DND-41 (cell line): ENCODE data around the gene TBC1D22A.

Experiments
- ATAC-seq: fragments of 200-7000 bp; cut with Tn5 transposase; 3 replicates; pipeline ENCODE4 v1.9.1; 2021; ENCODE audit warnings: low read depth; ENCODE audit not compliant: insufficient read depth
- DNase-seq: peaks from one replicate; pipeline ENCODE4 v3.0.0-alpha.2; 2020
- H2AFZ ChIP-seq: 2 replicates; pipeline ENCODE4 v1.6.0; 2012; ENCODE audit warnings: low read depth, low read length
- H3K27ac ChIP-seq: 2 replicates; pipeline ENCODE4 v1.5.1; 2012; ENCODE audit warnings: low read length, inconsistent platforms
- H3K27me3 ChIP-seq: fragments of 200-600 bp; sonication (generic); 2 replicates; pipeline ENCODE4 v1.6.0; 2012; ENCODE audit warnings: low read length, mild to moderate bottlenecking, inconsistent platforms; ENCODE audit not compliant: insufficient read depth, poor library complexity
- H3K36me3 ChIP-seq: 2 replicates; pipeline ENCODE4 v1.5.1; 2012; ENCODE audit warnings: low read length, inconsistent platforms; ENCODE audit not compliant: insufficient read depth
- H3K4me1 ChIP-seq: 2 replicates; pipeline ENCODE4 v1.5.1; 2012; ENCODE audit warnings: mild to moderate bottlenecking, low read length; ENCODE audit not compliant: insufficient read depth
- H3K4me2 ChIP-seq: 2 replicates; pipeline ENCODE4 v1.6.0; 2012; ENCODE audit warnings: mild to moderate bottlenecking, moderate library complexity, low read length, inconsistent platforms; ENCODE audit not compliant: insufficient read depth
- H3K4me3 ChIP-seq, 2 experiments: fragments of 200-600 bp in 1 of 2; shearing (Covaris generic) in 1 of 2; 2 replicates each; pipeline ENCODE4 v1.5.1; 2012 to 2016; ENCODE audit warnings: inconsistent platforms in 2 of 2, low read length in 2 of 2, mild to moderate bottlenecking in 2 of 2, low read depth in 1 of 2, moderate library complexity in 1 of 2
- H3K79me2 ChIP-seq: 2 replicates; pipeline ENCODE4 v1.6.0; 2012; ENCODE audit warnings: low read length, inconsistent platforms; ENCODE audit not compliant: insufficient read depth
- H3K9ac ChIP-seq: 2 replicates; pipeline ENCODE4 v1.6.0; 2012; ENCODE audit warnings: low read depth, mild to moderate bottlenecking, inconsistent platforms, low read length, moderate library complexity
- H3K9me3 ChIP-seq: 2 replicates; pipeline ENCODE4 v1.5.1; 2012; ENCODE audit warnings: low read length, moderate library complexity, mild to moderate bottlenecking, inconsistent platforms; ENCODE audit not compliant: insufficient read depth, severe bottlenecking
- H4K20me1 ChIP-seq: 2 replicates; pipeline ENCODE4 v1.6.0; 2012; ENCODE audit warnings: low read length; ENCODE audit not compliant: insufficient read depth
- EZH2 ChIP-seq: IDR thresholded peaks from 3 replicates; pipeline ENCODE4 v1.6.1; 2012; ENCODE audit warnings: borderline replicate concordance, low read depth, mild to moderate bottlenecking, moderate library complexity, low read length, inconsistent platforms; ENCODE audit not compliant: severe bottlenecking
- TF ChIP-seq, protein P1 (sequence below): IDR thresholded peaks from 2 replicates; pipeline ENCODE4 v1.5.1; 2012; ENCODE audit warnings: borderline replicate concordance, low read length, moderate library complexity, mild to moderate bottlenecking; ENCODE audit not compliant: poor library complexity, severe bottlenecking; ENCODE audit errors: extremely low read depth

Gene TBC1D22A

DNA sequence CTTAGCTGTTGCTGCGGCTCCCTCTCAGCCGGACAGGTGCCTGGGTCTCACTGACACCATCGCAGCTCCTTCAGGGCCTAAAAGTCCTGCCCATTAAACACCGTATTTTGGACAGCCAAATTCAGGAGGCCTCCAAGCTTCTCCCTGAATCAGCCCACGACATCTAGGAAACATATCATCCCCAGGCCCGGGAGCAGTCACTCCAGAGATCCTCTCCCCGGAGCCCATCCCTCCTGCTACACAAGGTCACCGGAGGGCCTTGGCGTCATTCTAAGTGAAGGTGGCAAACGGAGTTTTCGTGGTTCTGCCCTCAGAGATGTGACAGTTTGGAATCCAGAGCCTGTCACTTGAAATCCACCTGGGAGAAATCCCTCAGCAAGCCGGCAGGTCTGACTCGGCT lies 232.5 kb downstream of the TBC1D22A start:
- ATAC-seq (no peak), DNase-seq (no peak)
- Histone ChIP-seq H3K27ac (no peak overlapping the region), H3K4me3 (no peak overlapping the region), H3K4me2 (no peak overlapping the region), H4K20me1 (peaks cover 6% of the 10 kb centered on the region; the same call in 1 of the 2 replicates), H3K9ac (no peak overlapping the region), H3K4me1 (no peaks in the 10 kb centered on the region), H2AFZ (no peak overlapping the region), H3K27me3 (no peaks in the 10 kb centered on the region), H3K79me2 (no peaks in the 10 kb centered on the region), H3K36me3 (peaks cover 30% of the 10 kb centered on the region), H3K9me3 (no peaks in the 10 kb centered on the region)
- TF ChIP-seq, protein P1, sequence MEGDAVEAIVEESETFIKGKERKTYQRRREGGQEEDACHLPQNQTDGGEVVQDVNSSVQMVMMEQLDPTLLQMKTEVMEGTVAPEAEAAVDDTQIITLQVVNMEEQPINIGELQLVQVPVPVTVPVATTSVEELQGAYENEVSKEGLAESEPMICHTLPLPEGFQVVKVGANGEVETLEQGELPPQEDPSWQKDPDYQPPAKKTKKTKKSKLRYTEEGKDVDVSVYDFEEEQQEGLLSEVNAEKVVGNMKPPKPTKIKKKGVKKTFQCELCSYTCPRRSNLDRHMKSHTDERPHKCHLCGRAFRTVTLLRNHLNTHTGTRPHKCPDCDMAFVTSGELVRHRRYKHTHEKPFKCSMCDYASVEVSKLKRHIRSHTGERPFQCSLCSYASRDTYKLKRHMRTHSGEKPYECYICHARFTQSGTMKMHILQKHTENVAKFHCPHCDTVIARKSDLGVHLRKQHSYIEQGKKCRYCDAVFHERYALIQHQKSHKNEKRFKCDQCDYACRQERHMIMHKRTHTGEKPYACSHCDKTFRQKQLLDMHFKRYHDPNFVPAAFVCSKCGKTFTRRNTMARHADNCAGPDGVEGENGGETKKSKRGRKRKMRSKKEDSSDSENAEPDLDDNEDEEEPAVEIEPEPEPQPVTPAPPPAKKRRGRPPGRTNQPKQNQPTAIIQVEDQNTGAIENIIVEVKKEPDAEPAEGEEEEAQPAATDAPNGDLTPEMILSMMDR = no peak
- no peak for TF ChIP-seq EZH2

DNA sequence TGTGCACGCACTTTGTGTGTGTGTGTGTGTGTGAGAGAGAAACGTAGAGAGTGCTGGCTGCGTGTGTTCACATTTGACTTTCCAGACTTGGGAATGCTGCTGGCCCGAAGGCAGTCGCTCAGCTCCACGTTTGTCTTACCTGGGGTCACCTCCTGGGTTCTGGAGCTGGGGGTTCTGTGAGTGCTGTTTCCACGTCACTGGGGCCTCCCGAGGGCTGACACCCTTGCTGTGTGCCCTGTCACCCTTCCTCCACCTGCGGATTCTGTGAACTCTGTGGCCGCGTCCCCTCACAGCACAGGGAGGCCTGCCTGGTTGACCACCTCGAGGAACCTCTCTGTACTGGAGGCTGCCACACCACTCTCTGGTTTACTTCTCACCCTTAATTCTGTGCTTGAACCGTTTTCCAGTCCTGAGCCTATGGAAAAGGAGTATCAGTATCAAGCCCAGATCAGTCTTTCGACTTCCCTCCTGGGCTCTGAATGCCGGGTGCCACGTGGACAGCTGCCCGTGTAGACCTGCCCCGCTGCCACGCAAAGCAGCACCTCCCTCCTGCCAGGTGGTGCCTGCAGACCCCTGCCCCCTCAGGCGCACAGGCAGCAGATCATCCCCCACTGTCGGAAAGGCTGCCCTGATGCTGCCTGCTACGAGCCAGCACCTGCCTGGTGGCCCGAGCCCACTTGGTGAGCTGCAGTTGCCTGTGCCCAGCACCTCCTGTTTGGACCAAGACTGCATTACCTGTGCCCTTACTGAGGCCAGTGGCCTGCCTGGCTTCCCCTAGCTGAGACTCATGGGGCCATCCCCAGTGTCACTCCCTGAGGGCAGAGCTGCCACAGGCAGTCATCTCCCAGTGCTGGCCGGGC lies 233.3 kb downstream of the TBC1D22A start:
- no peak for DNase-seq
- no peak overlapping the region for H3K27ac ChIP-seq
- H3K4me1 ChIP-seq = no peaks in the 10 kb centered on the region
- no peak overlapping the region for H3K4me2 ChIP-seq
- H3K4me3 ChIP-seq = no peak overlapping the region
- H3K79me2 ChIP-seq = no peaks in the 10 kb centered on the region
- no peak for ATAC-seq
- H3K27me3 ChIP-seq = no peaks in the 10 kb centered on the region
- peaks cover 26% of the 10 kb centered on the region for H3K36me3 ChIP-seq
- peaks cover 6% of the 10 kb centered on the region; the same call in 1 of the 2 replicates for H4K20me1 ChIP-seq
- no peak for TF ChIP-seq EZH2
- TF ChIP-seq, protein P1 = no peak
- no peak overlapping the region for H3K9ac ChIP-seq
- H2AFZ ChIP-seq = no peak overlapping the region
- no peaks in the 10 kb centered on the region for H3K9me3 ChIP-seq

DNA sequence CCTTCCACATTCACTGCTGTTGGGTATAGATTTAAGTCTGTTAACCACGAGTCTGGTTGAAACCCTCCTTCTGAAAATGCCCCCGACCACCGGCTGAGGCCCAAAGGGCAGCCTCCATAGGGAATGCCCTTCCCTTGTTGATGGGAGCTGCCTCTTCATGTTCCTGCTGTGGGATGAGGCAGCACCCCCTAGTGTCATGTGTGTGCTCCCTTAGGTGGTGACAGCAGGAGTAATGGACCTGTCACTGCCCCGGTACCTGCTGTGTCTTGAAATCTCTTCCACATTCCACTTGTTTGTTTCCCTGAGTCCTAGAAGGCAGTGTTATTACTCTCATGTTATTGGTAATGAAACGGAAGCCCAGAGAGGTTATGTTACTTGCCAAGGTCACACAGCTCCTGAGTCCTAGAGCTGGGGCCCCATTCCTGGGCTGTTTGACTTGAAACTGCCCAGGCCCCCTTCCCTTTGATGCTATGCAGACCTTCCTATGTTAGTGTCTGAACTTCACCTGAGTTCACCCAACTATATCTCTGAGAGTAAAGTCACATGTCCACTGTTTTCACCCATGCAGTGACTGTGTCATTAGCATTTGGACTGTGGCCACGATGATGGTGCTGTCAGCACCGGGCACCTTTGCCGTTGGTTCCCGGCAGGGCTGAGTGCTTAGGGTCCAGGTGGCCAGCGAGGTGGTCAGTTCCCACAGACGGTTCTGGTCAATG lies 234.3 kb downstream of the TBC1D22A start:
- ATAC-seq (no peak), DNase-seq (no peak)
- Histone ChIP-seq H2AFZ (no peak overlapping the region), H3K36me3 (peaks cover 15% of the 10 kb centered on the region), H3K4me2 (no peak overlapping the region), H3K4me1 (no peaks in the 10 kb centered on the region), H3K79me2 (no peaks in the 10 kb centered on the region), H3K27ac (no peak overlapping the region), H3K4me3 (no peak overlapping the region), H4K20me1 (peaks cover 5% of the 10 kb centered on the region; the same call in 1 of the 2 replicates), H3K9me3 (no peaks in the 10 kb centered on the region), H3K9ac (no peak overlapping the region), H3K27me3 (no peaks in the 10 kb centered on the region)
- TF ChIP-seq, protein P1 = peak; percentile 40
- no peak for TF ChIP-seq EZH2
